Measurements from ENCODE around the gene CMTM3. TPM values are rescaled to one million over a fixed set of nuclear protein-coding genes. Genes with fewer than 3 reads are reported as not detected.

CMTM3 gene
- total RNA-seq, 1 experiment from 2014 or later, result 19.1 TPM

DNA sequence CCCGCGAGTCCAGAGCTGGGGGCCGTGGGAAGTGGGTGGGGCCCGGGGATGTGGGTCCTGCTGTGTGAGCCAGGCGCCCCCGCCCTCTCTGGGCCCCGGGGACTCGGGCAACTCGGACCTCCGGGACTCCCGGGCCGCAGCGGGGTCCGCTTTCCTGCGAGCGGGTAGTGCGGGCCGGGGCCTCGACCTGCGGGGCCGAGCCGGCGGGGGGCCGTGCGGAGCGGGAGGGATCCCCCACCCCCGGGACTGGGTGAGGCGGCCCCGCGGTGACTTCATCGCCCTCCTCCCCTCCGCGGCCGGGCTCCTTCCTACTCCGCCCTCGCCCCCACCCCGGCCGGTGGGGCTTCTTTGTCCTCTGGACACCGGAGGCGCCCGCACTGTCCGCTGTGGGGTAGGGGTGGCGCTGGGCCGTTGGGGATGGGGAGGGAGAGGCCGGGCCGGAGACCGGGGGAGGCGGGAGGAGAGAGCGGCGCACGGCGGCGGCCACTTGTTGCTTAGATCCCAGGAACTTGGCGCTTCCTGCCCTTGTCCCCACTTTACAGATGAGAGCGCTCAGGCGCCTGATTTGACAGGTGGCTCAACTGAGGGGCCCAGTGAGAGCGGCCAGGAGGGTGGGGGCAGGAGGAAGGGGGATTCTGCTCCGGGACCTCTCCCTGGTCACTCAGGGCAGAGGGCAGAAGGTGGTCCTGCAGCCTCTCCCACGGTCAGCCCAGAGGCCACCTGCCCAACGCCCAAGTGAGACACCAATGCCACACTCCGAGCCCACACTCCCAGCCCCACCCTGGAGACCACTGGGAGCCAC is 874 bp downstream of the CMTM3 start (continued):
- TF ChIP-seq, protein P1, sequence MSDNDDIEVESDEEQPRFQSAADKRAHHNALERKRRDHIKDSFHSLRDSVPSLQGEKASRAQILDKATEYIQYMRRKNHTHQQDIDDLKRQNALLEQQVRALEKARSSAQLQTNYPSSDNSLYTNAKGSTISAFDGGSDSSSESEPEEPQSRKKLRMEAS (CRISPR knock-in tag; IDR thresholded peaks at IDR 0.05), result no peak
- TF ChIP-seq OVOL2 (CRISPR knock-in tag; IDR thresholded peaks at IDR 0.05; ENCODE audit: borderline replicate concordance) (no peak), GABPB1 (CRISPR knock-in tag; IDR thresholded peaks at IDR 0.05) (no peak), ZNF121 (CRISPR knock-in tag; IDR thresholded peaks at IDR 0.05) (peak; percentile 21; the same call in 1 of the 2 replicates), GTF2I (CRISPR knock-in tag; conservative IDR thresholded peaks at IDR 0.05) (peak; percentile 66)

DNA sequence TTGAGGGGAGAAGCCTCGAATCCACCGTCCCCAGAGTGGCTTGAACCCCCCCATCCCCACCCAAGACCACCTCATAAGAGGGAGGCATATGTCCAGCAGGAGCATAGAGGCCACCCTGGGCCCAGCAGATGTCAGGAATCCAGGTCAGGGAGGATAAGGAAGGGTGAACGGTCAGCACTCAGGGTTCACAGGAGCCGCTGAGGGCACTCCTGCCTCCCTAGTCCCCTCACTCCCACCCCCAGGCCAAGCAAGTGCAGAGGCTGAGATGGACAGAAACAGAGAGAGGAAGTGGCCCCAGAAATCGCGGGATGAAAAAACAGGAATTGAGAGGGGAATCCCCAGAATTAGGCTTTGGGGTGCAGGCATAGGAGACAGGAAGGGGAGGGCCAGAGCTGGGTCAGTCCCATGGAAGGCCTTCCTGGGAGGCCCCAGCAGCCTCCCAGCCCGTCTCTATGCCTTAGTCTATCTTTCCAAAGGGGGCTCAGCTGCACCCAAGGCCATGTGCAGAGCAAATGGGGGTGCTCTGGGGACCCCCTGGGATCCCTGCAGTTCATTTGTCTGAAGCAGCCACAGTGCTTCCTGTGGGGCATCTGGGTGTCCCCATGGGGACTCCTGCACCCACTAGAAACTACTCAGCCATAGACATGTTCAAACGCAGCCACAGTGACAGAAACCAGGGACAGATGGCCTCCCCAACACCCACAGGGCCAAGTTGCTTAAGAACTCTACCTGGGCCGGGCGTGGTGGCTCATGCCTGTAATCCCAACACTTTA is 1.7 kb downstream of the CMTM3 start:
- TF ChIP-seq PRRX2 (CRISPR knock-in tag; IDR thresholded peaks at IDR 0.05) (no peak), GABPB1 (CRISPR knock-in tag; IDR thresholded peaks at IDR 0.05) (no peak), ZNF121 (CRISPR knock-in tag; IDR thresholded peaks at IDR 0.05) (no peak), OVOL2 (CRISPR knock-in tag; IDR thresholded peaks at IDR 0.05; ENCODE audit: borderline replicate concordance) (no peak), JUN (CRISPR knock-in tag; IDR thresholded peaks at IDR 0.05) (no peak), CBFB (CRISPR knock-in tag; IDR thresholded peaks at IDR 0.05; ENCODE audit: low read depth) (no peak), ZBTB21 (CRISPR knock-in tag; IDR thresholded peaks at IDR 0.05; ENCODE audit: borderline replicate concordance) (no peak), ZNF232 (CRISPR knock-in tag; IDR thresholded peaks at IDR 0.05) (no peak), ZNF263 (CRISPR knock-in tag; IDR thresholded peaks at IDR 0.05; ENCODE audit: low read depth) (no peak), SOX15 (CRISPR knock-in tag; IDR thresholded peaks at IDR 0.05) (no peak), ESRRA (CRISPR knock-in tag; IDR thresholded peaks at IDR 0.05; ENCODE audit: borderline replicate concordance) (no peak), KAT7 (CRISPR knock-in tag; IDR thresholded peaks at IDR 0.05; ENCODE audit: borderline replicate concordance) (no peak)
- TF ChIP-seq, protein P2, sequence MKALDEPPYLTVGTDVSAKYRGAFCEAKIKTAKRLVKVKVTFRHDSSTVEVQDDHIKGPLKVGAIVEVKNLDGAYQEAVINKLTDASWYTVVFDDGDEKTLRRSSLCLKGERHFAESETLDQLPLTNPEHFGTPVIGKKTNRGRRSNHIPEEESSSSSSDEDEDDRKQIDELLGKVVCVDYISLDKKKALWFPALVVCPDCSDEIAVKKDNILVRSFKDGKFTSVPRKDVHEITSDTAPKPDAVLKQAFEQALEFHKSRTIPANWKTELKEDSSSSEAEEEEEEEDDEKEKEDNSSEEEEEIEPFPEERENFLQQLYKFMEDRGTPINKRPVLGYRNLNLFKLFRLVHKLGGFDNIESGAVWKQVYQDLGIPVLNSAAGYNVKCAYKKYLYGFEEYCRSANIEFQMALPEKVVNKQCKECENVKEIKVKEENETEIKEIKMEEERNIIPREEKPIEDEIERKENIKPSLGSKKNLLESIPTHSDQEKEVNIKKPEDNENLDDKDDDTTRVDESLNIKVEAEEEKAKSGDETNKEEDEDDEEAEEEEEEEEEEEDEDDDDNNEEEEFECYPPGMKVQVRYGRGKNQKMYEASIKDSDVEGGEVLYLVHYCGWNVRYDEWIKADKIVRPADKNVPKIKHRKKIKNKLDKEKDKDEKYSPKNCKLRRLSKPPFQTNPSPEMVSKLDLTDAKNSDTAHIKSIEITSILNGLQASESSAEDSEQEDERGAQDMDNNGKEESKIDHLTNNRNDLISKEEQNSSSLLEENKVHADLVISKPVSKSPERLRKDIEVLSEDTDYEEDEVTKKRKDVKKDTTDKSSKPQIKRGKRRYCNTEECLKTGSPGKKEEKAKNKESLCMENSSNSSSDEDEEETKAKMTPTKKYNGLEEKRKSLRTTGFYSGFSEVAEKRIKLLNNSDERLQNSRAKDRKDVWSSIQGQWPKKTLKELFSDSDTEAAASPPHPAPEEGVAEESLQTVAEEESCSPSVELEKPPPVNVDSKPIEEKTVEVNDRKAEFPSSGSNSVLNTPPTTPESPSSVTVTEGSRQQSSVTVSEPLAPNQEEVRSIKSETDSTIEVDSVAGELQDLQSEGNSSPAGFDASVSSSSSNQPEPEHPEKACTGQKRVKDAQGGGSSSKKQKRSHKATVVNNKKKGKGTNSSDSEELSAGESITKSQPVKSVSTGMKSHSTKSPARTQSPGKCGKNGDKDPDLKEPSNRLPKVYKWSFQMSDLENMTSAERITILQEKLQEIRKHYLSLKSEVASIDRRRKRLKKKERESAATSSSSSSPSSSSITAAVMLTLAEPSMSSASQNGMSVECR (CRISPR knock-in tag; IDR thresholded peaks at IDR 0.05; ENCODE audit: borderline replicate concordance), result no peak
- TF ChIP-seq, protein P3, sequence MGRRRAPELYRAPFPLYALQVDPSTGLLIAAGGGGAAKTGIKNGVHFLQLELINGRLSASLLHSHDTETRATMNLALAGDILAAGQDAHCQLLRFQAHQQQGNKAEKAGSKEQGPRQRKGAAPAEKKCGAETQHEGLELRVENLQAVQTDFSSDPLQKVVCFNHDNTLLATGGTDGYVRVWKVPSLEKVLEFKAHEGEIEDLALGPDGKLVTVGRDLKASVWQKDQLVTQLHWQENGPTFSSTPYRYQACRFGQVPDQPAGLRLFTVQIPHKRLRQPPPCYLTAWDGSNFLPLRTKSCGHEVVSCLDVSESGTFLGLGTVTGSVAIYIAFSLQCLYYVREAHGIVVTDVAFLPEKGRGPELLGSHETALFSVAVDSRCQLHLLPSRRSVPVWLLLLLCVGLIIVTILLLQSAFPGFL (CRISPR knock-in tag; IDR thresholded peaks at IDR 0.05; ENCODE audit: borderline replicate concordance), result no peak
- TF ChIP-seq, protein P4, sequence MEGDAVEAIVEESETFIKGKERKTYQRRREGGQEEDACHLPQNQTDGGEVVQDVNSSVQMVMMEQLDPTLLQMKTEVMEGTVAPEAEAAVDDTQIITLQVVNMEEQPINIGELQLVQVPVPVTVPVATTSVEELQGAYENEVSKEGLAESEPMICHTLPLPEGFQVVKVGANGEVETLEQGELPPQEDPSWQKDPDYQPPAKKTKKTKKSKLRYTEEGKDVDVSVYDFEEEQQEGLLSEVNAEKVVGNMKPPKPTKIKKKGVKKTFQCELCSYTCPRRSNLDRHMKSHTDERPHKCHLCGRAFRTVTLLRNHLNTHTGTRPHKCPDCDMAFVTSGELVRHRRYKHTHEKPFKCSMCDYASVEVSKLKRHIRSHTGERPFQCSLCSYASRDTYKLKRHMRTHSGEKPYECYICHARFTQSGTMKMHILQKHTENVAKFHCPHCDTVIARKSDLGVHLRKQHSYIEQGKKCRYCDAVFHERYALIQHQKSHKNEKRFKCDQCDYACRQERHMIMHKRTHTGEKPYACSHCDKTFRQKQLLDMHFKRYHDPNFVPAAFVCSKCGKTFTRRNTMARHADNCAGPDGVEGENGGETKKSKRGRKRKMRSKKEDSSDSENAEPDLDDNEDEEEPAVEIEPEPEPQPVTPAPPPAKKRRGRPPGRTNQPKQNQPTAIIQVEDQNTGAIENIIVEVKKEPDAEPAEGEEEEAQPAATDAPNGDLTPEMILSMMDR (IDR thresholded peaks at IDR 0.05), result no peak
- TF ChIP-seq, protein P5, sequence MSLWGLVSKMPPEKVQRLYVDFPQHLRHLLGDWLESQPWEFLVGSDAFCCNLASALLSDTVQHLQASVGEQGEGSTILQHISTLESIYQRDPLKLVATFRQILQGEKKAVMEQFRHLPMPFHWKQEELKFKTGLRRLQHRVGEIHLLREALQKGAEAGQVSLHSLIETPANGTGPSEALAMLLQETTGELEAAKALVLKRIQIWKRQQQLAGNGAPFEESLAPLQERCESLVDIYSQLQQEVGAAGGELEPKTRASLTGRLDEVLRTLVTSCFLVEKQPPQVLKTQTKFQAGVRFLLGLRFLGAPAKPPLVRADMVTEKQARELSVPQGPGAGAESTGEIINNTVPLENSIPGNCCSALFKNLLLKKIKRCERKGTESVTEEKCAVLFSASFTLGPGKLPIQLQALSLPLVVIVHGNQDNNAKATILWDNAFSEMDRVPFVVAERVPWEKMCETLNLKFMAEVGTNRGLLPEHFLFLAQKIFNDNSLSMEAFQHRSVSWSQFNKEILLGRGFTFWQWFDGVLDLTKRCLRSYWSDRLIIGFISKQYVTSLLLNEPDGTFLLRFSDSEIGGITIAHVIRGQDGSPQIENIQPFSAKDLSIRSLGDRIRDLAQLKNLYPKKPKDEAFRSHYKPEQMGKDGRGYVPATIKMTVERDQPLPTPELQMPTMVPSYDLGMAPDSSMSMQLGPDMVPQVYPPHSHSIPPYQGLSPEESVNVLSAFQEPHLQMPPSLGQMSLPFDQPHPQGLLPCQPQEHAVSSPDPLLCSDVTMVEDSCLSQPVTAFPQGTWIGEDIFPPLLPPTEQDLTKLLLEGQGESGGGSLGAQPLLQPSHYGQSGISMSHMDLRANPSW (CRISPR knock-in tag; conservative IDR thresholded peaks at IDR 0.05; ENCODE audit: low read depth), result no peak
- TF ChIP-seq, protein P6, sequence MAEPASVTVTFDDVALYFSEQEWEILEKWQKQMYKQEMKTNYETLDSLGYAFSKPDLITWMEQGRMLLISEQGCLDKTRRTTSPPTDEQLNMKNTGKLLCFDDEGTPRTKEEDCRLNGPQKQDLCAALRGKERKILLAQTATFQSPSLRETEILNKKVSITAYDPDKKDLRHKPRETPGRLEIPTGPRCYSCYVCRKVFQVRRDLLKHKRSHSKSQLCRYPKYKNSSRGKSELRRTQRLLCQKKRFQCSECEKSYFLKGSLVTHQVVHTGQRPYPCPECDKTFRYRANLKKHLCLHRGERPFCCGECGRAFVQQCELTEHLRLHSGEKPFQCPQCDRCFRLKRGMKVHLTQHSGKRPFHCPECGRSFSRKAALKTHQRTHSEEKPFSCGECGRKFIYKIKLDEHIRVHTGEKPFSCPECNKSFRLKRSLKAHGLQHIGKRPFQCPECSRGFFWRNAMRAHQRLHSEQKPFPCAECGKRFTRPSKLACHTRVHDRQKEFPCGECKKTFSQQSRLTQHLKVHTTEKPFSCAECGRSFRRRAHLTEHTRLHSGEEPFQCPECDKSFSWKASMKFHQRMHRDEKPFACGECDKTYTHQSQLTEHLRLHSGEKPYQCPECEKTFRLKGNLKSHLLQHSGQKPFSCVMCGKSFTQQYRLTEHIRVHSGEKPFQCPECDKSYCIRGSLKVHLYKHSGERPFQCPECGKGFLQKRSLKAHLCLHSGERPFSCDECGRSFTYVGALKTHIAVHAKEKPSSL (CRISPR knock-in tag; conservative IDR thresholded peaks at IDR 0.05), result no peak
- Mint-ChIP-seq H3K4me1 (peaks cover 31% of the 10 kb centered on the region), H3K4me3 (peak overlapping the region; percentile 56), H3K9me3 (no peaks in the 10 kb centered on the region), H3K27me3 (ENCODE audit: low read depth) (peaks cover 6% of the 10 kb centered on the region; the same call in 1 of the 2 replicates), H3K27ac (peak overlapping the region; percentile 42; the same call in 1 of the 2 replicates), H3K36me3 (peaks cover 15% of the 10 kb centered on the region; the same call in 1 of the 2 replicates)
- ATAC-seq (no peak), DNase-seq (ENCODE audit: low spot score) (no peak)
- ChIA-PET CTCF (interaction anchor here (1.0 to 4.0 kb wide), 3 partner anchors 46 to 224 kb away, joined by 3 to 70 read pairs (median 3); partner anchors contain the start of gene NAE1), POLR2A (no interaction called here)
